ENCODE measurements around the gene HMG20B. TPM values are rescaled to one million over a fixed set of nuclear protein-coding genes. Genes with fewer than 3 reads are reported as not detected.

Gene HMG20B
- polyA plus RNA-seq, 1 of the 3 experiments (the other 2 are of a cell fraction): 92.0 TPM

GRCh38 chr19:3572132-3572854 lies 451 bp upstream of the HMG20B start:
- H4K20me1 ChIP-seq (ENCODE audit: insufficient read depth): peaks cover 4% of the 10 kb centered on the region; the same call in 1 of the 2 replicates
- H3K9me3 ChIP-seq: no peaks in the 10 kb centered on the region
- TF ChIP-seq PBX3 (IDR thresholded peaks at IDR 0.05) (peak; percentile 59), NRF1 (IDR thresholded peaks at IDR 0.05; ENCODE audit: low read depth, low read length) (0 out of 2 replicates have a peak, but pooled peaks have one; percentile 30), USF2 (IDR thresholded peaks at IDR 0.05; ENCODE audit: borderline replicate concordance, low read depth, low read length) (no peak), TAF1 (IDR thresholded peaks at IDR 0.05; ENCODE audit: borderline replicate concordance, low read depth, low read length) (no peak), CHD2 (IDR thresholded peaks at IDR 0.05; ENCODE audit: low read length, partially characterized antibody) (peak; percentile 66), RFX5 (IDR thresholded peaks at IDR 0.05; ENCODE audit: low read length) (peak; percentile 84), FOSL2 (IDR thresholded peaks at IDR 0.05; ENCODE audit: borderline replicate concordance, low read depth) (no peak), GABPA (IDR thresholded peaks at IDR 0.05; ENCODE audit: low read depth) (peak; percentile 61), JUND (IDR thresholded peaks at IDR 0.05) (no peak), GATA2 (CRISPR knock-in tag; IDR thresholded peaks at IDR 0.05) (peak; percentile 89), MXI1 (IDR thresholded peaks at IDR 0.05; ENCODE audit: low read depth, low read length) (peak; percentile 79), MEF2A (IDR thresholded peaks at IDR 0.05; ENCODE audit: borderline replicate concordance, low read depth) (no peak), EP300 (IDR thresholded peaks at IDR 0.05; ENCODE audit: borderline replicate concordance in 1 of 2, low read depth in 1 of 2, low read length in 1 of 2) (peak in 1 of 2 experiments; percentile 18; a peak in 1 of 4 replicates), USF1 (IDR thresholded peaks at IDR 0.05; ENCODE audit: borderline replicate concordance, low read depth) (no peak), ELF1 (IDR thresholded peaks at IDR 0.05) (0 out of 2 replicates have a peak, but pooled peaks have one; percentile 13), NFIC (IDR thresholded peaks at IDR 0.05; ENCODE audit: borderline replicate concordance) (no peak), RXRA (IDR thresholded peaks at IDR 0.05; ENCODE audit: borderline replicate concordance, low read depth) (no peak)
- CTCF ChIA-PET: interaction anchor here (1.0 kb wide), 1 partner anchor 27 kb away, joined by 3 read pairs; no protein-coding TSS in a partner anchor
- peaks cover 9% of the 10 kb centered on the region for H3K79me2 ChIP-seq (ENCODE audit: insufficient read depth)
- H2AFZ ChIP-seq (ENCODE audit: low read depth): peak overlapping the region; percentile 99
- WGBS (ENCODE audit: low lambda C conversion rate): 5% methylated on average over 38 of the region's 48 CpGs
- peaks cover 6 to 10% of the 10 kb centered on the region in 2 experiments for H3K36me3 ChIP-seq (replicated peaks in 1 of 2; ENCODE audit: control insufficient read depth in 1 of 2, insufficient read depth in 2 of 2, low read length in 1 of 2)
- H3F3A ChIP-seq (replicated peaks; ENCODE audit: insufficient read depth): peaks cover 13% of the 10 kb centered on the region
- H3K27me3 ChIP-seq (ENCODE audit: insufficient read depth): no peaks in the 10 kb centered on the region
- H3K4me2 ChIP-seq: peak overlapping the region; percentile 93
- H3K9me2 ChIP-seq: no peaks in the 10 kb centered on the region
- H3K4me1 ChIP-seq (ENCODE audit: control insufficient read depth in 1 of 2, insufficient read depth in 2 of 2, low read depth in 1 of 2, low read length in 1 of 2): peaks cover 0 to 5% of the 10 kb centered on the region in 2 experiments; a peak in 1 of 4 replicates
- H3K9ac ChIP-seq: peak overlapping the region; percentile 70
- POLR2A ChIA-PET: interaction anchor here (0.7 kb wide), 1 partner anchor 116 kb away, joined by 3 read pairs; no protein-coding TSS in a partner anchor
- peak overlapping the region; percentile 48 to 72; a peak in 2 of 4 replicates for H3K27ac ChIP-seq (ENCODE audit: low read depth in 2 of 2, low read length in 1 of 2)
- peak; percentile 94 for DNase-seq
- peak overlapping the region; percentile 59 to 74 for H3K4me3 ChIP-seq (ENCODE audit: low read depth in 2 of 2, low read length in 1 of 2)
